Measurements from ENCODE around the gene CTNNA1.

GRCh38 chr5:138981586-138981985 is 228.4 kb downstream of the CTNNA1 start:
- TF ChIP-seq CTCF (IDR thresholded peaks at IDR 0.05) (no peak), POLR2A (IDR thresholded peaks at IDR 0.05) (no peak)

Data from thyroid gland (tissue), 4 donors.